GM23338 (cell line): ENCODE measurements around the gene CTTNBP2. TPM values are rescaled to one million over a fixed set of nuclear protein-coding genes. Genes with fewer than 3 reads are reported as not detected.

Experiments
- ATAC-seq: fragments of 200-7000 bp; cut with Tn5 transposase; 3 replicates; pipeline ENCODE4 v1.9.1; 2020
- DNase-seq: peaks from one replicate; pipeline ENCODE4 v3.0.0-alpha.2; 2015; ENCODE audit warnings: low spot score
- H2AFZ ChIP-seq: fragments of 200-600 bp; sonication (generic); 2 replicates; pipeline ENCODE4 v1.8.0; 2016; ENCODE audit warnings: antibody characterized with exemption, mild to moderate bottlenecking, moderate library complexity
- H3F3A ChIP-seq: fragments of 200-600 bp; sonication (generic); replicated peaks from 2 replicates; pipeline ENCODE4 v1.8.0; 2017; ENCODE audit warnings: antibody characterized with exemption, mixed run types, low read depth
- H3K27ac ChIP-seq: fragments of 200-600 bp; sonication (generic); 2 replicates; pipeline ENCODE4 v1.6.1; 2016; ENCODE audit warnings: low read depth
- H3K27me3 ChIP-seq: fragments of 200-600 bp; sonication (generic); 2 replicates; pipeline ENCODE4 v1.8.0; 2016; ENCODE audit warnings: mild to moderate bottlenecking, mixed run types, moderate library complexity; ENCODE audit not compliant: insufficient read depth
- H3K36me3 ChIP-seq: fragments of 200-600 bp; sonication (generic); 2 replicates; pipeline ENCODE4 v1.8.0; 2016; ENCODE audit warnings: mild to moderate bottlenecking; ENCODE audit not compliant: insufficient read depth
- H3K4me1 ChIP-seq: fragments of 200-600 bp; sonication (generic); 2 replicates; pipeline ENCODE4 v1.8.0; 2016; ENCODE audit warnings: mild to moderate bottlenecking, moderate library complexity; ENCODE audit not compliant: insufficient read depth
- H3K4me2 ChIP-seq: fragments of 200-600 bp; sonication (generic); 2 replicates; pipeline ENCODE4 v1.7.1; 2017; ENCODE audit warnings: mixed run types
- H3K4me3 ChIP-seq: fragments of 200-600 bp; sonication (generic); 2 replicates; pipeline ENCODE4 v1.6.1; 2016; ENCODE audit warnings: mixed run types
- H3K79me2 ChIP-seq: fragments of 200-600 bp; sonication (generic); replicated peaks from 2 replicates; pipeline ENCODE4 v1.8.0; 2017; ENCODE audit warnings: mild to moderate bottlenecking; ENCODE audit not compliant: insufficient read depth
- H3K9me2 ChIP-seq: fragments of 200-600 bp; sonication (generic); 2 replicates; pipeline ENCODE4 v1.8.0; 2017; ENCODE audit not compliant: insufficient read depth
- H4K20me1 ChIP-seq: fragments of 200-600 bp; sonication (generic); replicated peaks from 2 replicates; pipeline ENCODE4 v1.8.0; 2017; ENCODE audit warnings: mild to moderate bottlenecking; ENCODE audit not compliant: insufficient read depth
- H3K27ac Mint-ChIP-seq: 2 replicates; pipeline ENCODE4 v1.8.0; 2020; ENCODE audit warnings: inconsistent platforms, mild to moderate bottlenecking, moderate library complexity, mixed read lengths
- H3K27me3 Mint-ChIP-seq: 3 replicates; pipeline ENCODE4 v1.8.0; 2022; ENCODE audit warnings: low read depth, mild to moderate bottlenecking, moderate library complexity, mixed read lengths, inconsistent platforms; ENCODE audit not compliant: insufficient read depth, poor library complexity
- H3K36me3 Mint-ChIP-seq: 3 replicates; pipeline ENCODE4 v1.8.0; 2021; ENCODE audit warnings: low read depth, mild to moderate bottlenecking, inconsistent platforms, moderate library complexity, mixed read lengths
- H3K4me1 Mint-ChIP-seq: 3 replicates; pipeline ENCODE4 v1.8.0; 2020; ENCODE audit warnings: mild to moderate bottlenecking, inconsistent platforms, mixed read lengths
- H3K4me3 Mint-ChIP-seq: 3 replicates; pipeline ENCODE4 v1.8.0; 2021; ENCODE audit warnings: moderate library complexity, mild to moderate bottlenecking, inconsistent platforms, mixed read lengths
- H3K9me3 Mint-ChIP-seq: 3 replicates; pipeline ENCODE4 v1.8.0; 2020; ENCODE audit warnings: moderate library complexity, mild to moderate bottlenecking, inconsistent platforms, mixed read lengths
- CREB1 ChIP-seq: fragments of 250-450 bp; sonication (Bioruptor Pico); IDR thresholded peaks from 2 replicates; pipeline ENCODE4 v1.5.0; 2020; ENCODE audit warnings: low read depth, mild to moderate bottlenecking, moderate library complexity
- EZH2 ChIP-seq: fragments of 200-600 bp; sonication (generic); IDR thresholded peaks from one replicate; pipeline ENCODE4 v1.8.0; 2017; ENCODE audit warnings: antibody characterized with exemption, mild to moderate bottlenecking, low read depth; ENCODE audit not compliant: unreplicated experiment
- EZH2phosphoT487 ChIP-seq: fragments of 200-600 bp; sonication (generic); IDR thresholded peaks from one replicate; pipeline ENCODE4 v1.8.1; 2018; ENCODE audit warnings: antibody characterized with exemption; ENCODE audit not compliant: unreplicated experiment
- polyA plus RNA-seq: library from polyadenylated mRNA; unstranded; fragments of >200 nt; fragmentation: Nextera tagmentation; extraction: Ambion mirVana; gene quantifications from 2 replicates; pipeline ENCODE4 v1.2.1, GENCODE V29; 2016
- total RNA-seq: library from RNA; depleted of rRNA; stranded (reverse); fragments of >200 nt; shearing (Covaris generic); gene quantifications from 2 replicates; pipeline ENCODE4 v1.2.3, GENCODE V29; 2014
- TF ChIP-seq, protein P1 (sequence below): IDR thresholded peaks from 2 replicates; pipeline ENCODE4 v1.6.1; 2016; ENCODE audit warnings: antibody characterized with exemption
- TF ChIP-seq, protein P2 (sequence below): fragments of 250-450 bp; sonication (Bioruptor Pico); IDR thresholded peaks from 2 replicates; pipeline ENCODE4 v1.5.0; 2020; ENCODE audit warnings: mild to moderate bottlenecking, moderate library complexity
- TF ChIP-seq, protein P3 (sequence below): IDR thresholded peaks from one replicate; pipeline ENCODE4 v1.6.1; 2018; ENCODE audit warnings: antibody characterized with exemption; ENCODE audit not compliant: unreplicated experiment

CTTNBP2 gene
- total and polyA plus RNA-seq, 2 experiments from 2014 or later: 26.8 to 30.7 TPM

DNA sequence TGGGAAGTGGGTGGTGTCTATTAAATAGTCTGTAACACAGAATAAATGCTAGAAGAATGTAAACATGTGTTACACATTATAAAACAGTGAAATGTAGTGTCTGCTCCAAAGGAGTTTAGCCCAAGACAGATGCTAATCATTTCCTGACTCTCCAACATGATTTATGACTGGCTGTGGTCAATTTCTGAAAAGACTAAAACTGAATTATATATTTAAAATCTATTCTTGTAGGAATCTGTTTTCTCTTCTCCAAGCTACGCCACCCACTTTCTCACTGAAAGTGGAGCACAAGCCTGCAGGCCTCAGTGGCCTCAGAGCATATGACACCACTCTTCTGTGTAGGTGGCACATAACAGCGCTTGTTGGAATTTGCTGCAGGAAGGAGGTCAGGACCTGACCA is 44.4 kb downstream of the CTTNBP2 start:
- Histone ChIP-seq H4K20me1 (0 out of 2 replicates have a peak, but pooled peaks cover 6% of the 10 kb centered on the region), H3K4me2 (no peak overlapping the region), H2AFZ (no peak overlapping the region), H3F3A (no peaks in the 10 kb centered on the region), H3K27me3 (no peaks in the 10 kb centered on the region), H3K27ac (no peak overlapping the region), H3K36me3 (no peaks in the 10 kb centered on the region; the same call in 1 of the 2 replicates), H3K4me1 (peaks cover 6% of the 10 kb centered on the region), H3K9me2 (no peaks in the 10 kb centered on the region; the same call in 1 of the 2 replicates), H3K4me3 (no peak overlapping the region), H3K79me2 (peaks cover 24% of the 10 kb centered on the region)
- no peak overlapping the region for H3K27ac Mint-ChIP-seq
- no peak overlapping the region for H3K4me3 Mint-ChIP-seq
- H3K36me3 Mint-ChIP-seq: peaks cover 28% of the 10 kb centered on the region
- H3K4me1 Mint-ChIP-seq: peaks cover 45% of the 10 kb centered on the region
- DNase-seq: no peak
- ATAC-seq: no peak; the same call in 2 of the 3 replicates
- TF ChIP-seq, protein P1, sequence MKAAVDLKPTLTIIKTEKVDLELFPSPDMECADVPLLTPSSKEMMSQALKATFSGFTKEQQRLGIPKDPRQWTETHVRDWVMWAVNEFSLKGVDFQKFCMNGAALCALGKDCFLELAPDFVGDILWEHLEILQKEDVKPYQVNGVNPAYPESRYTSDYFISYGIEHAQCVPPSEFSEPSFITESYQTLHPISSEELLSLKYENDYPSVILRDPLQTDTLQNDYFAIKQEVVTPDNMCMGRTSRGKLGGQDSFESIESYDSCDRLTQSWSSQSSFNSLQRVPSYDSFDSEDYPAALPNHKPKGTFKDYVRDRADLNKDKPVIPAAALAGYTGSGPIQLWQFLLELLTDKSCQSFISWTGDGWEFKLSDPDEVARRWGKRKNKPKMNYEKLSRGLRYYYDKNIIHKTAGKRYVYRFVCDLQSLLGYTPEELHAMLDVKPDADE: no peak
- TF ChIP-seq EZH2phosphoT487 (no peak), CREB1 (CRISPR knock-in tag) (no peak), EZH2 (no peak)
- TF ChIP-seq, protein P2, sequence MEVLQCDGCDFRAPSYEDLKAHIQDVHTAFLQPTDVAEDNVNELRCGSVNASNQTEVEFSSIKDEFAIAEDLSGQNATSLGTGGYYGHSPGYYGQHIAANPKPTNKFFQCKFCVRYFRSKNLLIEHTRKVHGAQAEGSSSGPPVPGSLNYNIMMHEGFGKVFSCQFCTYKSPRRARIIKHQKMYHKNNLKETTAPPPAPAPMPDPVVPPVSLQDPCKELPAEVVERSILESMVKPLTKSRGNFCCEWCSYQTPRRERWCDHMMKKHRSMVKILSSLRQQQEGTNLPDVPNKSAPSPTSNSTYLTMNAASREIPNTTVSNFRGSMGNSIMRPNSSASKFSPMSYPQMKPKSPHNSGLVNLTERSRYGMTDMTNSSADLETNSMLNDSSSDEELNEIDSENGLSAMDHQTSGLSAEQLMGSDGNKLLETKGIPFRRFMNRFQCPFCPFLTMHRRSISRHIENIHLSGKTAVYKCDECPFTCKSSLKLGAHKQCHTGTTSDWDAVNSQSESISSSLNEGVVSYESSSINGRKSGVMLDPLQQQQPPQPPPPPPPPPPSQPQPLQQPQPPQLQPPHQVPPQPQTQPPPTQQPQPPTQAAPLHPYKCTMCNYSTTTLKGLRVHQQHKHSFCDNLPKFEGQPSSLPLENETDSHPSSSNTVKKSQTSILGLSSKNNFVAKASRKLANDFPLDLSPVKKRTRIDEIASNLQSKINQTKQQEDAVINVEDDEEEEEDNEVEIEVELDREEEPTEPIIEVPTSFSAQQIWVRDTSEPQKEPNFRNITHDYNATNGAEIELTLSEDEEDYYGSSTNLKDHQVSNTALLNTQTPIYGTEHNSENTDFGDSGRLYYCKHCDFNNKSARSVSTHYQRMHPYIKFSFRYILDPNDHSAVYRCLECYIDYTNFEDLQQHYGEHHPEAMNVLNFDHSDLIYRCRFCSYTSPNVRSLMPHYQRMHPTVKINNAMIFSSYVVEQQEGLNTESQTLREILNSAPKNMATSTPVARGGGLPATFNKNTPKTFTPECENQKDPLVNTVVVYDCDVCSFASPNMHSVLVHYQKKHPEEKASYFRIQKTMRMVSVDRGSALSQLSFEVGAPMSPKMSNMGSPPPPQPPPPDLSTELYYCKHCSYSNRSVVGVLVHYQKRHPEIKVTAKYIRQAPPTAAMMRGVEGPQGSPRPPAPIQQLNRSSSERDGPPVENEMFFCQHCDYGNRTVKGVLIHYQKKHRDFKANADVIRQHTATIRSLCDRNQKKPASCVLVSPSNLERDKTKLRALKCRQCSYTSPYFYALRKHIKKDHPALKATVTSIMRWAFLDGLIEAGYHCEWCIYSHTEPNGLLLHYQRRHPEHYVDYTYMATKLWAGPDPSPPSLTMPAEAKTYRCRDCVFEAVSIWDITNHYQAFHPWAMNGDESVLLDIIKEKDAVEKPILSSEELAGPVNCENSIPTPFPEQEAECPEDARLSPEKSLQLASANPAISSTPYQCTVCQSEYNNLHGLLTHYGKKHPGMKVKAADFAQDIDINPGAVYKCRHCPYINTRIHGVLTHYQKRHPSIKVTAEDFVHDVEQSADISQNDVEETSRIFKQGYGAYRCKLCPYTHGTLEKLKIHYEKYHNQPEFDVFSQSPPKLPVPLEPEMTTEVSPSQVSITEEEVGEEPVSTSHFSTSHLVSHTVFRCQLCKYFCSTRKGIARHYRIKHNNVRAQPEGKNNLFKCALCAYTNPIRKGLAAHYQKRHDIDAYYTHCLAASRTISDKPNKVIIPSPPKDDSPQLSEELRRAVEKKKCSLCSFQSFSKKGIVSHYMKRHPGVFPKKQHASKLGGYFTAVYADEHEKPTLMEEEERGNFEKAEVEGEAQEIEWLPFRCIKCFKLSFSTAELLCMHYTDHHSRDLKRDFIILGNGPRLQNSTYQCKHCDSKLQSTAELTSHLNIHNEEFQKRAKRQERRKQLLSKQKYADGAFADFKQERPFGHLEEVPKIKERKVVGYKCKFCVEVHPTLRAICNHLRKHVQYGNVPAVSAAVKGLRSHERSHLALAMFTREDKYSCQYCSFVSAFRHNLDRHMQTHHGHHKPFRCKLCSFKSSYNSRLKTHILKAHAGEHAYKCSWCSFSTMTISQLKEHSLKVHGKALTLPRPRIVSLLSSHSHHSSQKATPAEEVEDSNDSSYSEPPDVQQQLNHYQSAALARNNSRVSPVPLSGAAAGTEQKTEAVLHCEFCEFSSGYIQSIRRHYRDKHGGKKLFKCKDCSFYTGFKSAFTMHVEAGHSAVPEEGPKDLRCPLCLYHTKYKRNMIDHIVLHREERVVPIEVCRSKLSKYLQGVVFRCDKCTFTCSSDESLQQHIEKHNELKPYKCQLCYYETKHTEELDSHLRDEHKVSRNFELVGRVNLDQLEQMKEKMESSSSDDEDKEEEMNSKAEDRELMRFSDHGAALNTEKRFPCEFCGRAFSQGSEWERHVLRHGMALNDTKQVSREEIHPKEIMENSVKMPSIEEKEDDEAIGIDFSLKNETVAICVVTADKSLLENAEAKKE (CRISPR knock-in tag): no peak
- TF ChIP-seq, protein P3, sequence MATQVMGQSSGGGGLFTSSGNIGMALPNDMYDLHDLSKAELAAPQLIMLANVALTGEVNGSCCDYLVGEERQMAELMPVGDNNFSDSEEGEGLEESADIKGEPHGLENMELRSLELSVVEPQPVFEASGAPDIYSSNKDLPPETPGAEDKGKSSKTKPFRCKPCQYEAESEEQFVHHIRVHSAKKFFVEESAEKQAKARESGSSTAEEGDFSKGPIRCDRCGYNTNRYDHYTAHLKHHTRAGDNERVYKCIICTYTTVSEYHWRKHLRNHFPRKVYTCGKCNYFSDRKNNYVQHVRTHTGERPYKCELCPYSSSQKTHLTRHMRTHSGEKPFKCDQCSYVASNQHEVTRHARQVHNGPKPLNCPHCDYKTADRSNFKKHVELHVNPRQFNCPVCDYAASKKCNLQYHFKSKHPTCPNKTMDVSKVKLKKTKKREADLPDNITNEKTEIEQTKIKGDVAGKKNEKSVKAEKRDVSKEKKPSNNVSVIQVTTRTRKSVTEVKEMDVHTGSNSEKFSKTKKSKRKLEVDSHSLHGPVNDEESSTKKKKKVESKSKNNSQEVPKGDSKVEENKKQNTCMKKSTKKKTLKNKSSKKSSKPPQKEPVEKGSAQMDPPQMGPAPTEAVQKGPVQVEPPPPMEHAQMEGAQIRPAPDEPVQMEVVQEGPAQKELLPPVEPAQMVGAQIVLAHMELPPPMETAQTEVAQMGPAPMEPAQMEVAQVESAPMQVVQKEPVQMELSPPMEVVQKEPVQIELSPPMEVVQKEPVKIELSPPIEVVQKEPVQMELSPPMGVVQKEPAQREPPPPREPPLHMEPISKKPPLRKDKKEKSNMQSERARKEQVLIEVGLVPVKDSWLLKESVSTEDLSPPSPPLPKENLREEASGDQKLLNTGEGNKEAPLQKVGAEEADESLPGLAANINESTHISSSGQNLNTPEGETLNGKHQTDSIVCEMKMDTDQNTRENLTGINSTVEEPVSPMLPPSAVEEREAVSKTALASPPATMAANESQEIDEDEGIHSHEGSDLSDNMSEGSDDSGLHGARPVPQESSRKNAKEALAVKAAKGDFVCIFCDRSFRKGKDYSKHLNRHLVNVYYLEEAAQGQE: no peak
- H3K9me3 Mint-ChIP-seq: peaks cover 6% of the 10 kb centered on the region
- H3K27me3 Mint-ChIP-seq: no peaks in the 10 kb centered on the region
